IMR-90 (cell line): Measurements from ENCODE around the gene ST6GALNAC3. TPM values are rescaled to one million over a fixed set of nuclear protein-coding genes. Genes with fewer than 3 reads are reported as not detected.

Experiments
- ATAC-seq: fragments of 200-7000 bp; cut with Tn5 transposase; 2 replicates; pipeline ENCODE4 v1.9.1; 2020; ENCODE audit warnings: low read depth, mild to moderate bottlenecking, moderate library complexity
- BruUV-seq: library from RNA; stranded (reverse); fragments of 400-500 nt; replicated peaks from 2 replicates; lab custom pipeline; 2021; lab: Mats Ljungman, UMichigan
- CTCF ChIA-PET: fragments of 300-600 bp; formaldehyde crosslinking; extraction: SDS; loops from one replicate; lab custom pipeline; 2021; ENCODE audit warnings: antibody characterized with exemption; lab: Yijun Ruan, JAX
- POLR2A ChIA-PET: fragments of 300-600 bp; sonication (Branson Sonifier 250); formaldehyde crosslinking; loops from one replicate; lab custom pipeline; 2022; ENCODE audit warnings: antibody characterized with exemption; ENCODE audit not compliant: unreplicated experiment; lab: Charles Lee
- DNase-seq: peaks from one replicate; pipeline ENCODE4 v3.0.0; 2013
- H2AFZ ChIP-seq: replicated peaks from 2 replicates; pipeline ENCODE3; 2013; ENCODE audit warnings: low read length, mild to moderate bottlenecking; ENCODE audit not compliant: poor library complexity
- H2AK5ac ChIP-seq: 2 replicates; pipeline ENCODE4 v1.6.1; 2013; ENCODE audit warnings: low read depth, low read length, inconsistent platforms
- H2AK9ac ChIP-seq: replicated peaks from 2 replicates; pipeline ENCODE3; 2013; ENCODE audit warnings: mild to moderate bottlenecking, low read depth, low read length, moderate library complexity; ENCODE audit not compliant: poor library complexity
- H2BK120ac ChIP-seq: 2 replicates; pipeline ENCODE4 v1.6.1; 2013; ENCODE audit warnings: low read depth, low read length, inconsistent platforms
- H2BK15ac ChIP-seq: 3 replicates; pipeline ENCODE4 v1.6.1; 2013; ENCODE audit warnings: low read depth, low read length, inconsistent platforms
- H2BK20ac ChIP-seq: 2 replicates; pipeline ENCODE4 v1.6.1; 2013; ENCODE audit warnings: low read depth, mild to moderate bottlenecking, inconsistent platforms, low read length, moderate library complexity
- H2BK5ac ChIP-seq: 2 replicates; pipeline ENCODE4 v1.6.1; 2013; ENCODE audit warnings: mild to moderate bottlenecking, low read depth, low read length, inconsistent platforms; ENCODE audit not compliant: poor library complexity, severe bottlenecking
- H3K14ac ChIP-seq: replicated peaks from 2 replicates; pipeline ENCODE4 v1.6.1; 2013; ENCODE audit warnings: low read depth, low read length, inconsistent platforms
- H3K18ac ChIP-seq: 2 replicates; pipeline ENCODE4 v1.6.1; 2013; ENCODE audit warnings: low read depth, low read length, control low read depth
- H3K23ac ChIP-seq: 2 replicates; pipeline ENCODE4 v1.6.1; 2013; ENCODE audit warnings: low read depth, low read length, inconsistent platforms
- H3K27ac ChIP-seq: 2 replicates; pipeline ENCODE4 v1.5.1; 2013; ENCODE audit warnings: mild to moderate bottlenecking, control low read depth, low read length; ENCODE audit not compliant: insufficient read depth
- H3K27me3 ChIP-seq: 2 replicates; pipeline ENCODE4 v1.6.1; 2013; ENCODE audit warnings: low read length; ENCODE audit not compliant: control insufficient read depth, insufficient read depth
- H3K36me3 ChIP-seq: 2 replicates; pipeline ENCODE4 v1.6.1; 2013; ENCODE audit warnings: low read length, mixed read lengths; ENCODE audit not compliant: control insufficient read depth, insufficient read depth
- H3K4ac ChIP-seq: 2 replicates; pipeline ENCODE4 v1.6.1; 2013; ENCODE audit warnings: low read depth, low read length, inconsistent platforms
- H3K4me1 ChIP-seq: 2 replicates; pipeline ENCODE4 v1.6.1; 2013; ENCODE audit warnings: low read length, mixed read lengths; ENCODE audit not compliant: control insufficient read depth, insufficient read depth
- H3K4me2 ChIP-seq: 2 replicates; pipeline ENCODE4 v1.6.1; 2013; ENCODE audit warnings: low read depth, mild to moderate bottlenecking, control low read depth, low read length, moderate library complexity
- H3K4me3 ChIP-seq: 2 replicates; pipeline ENCODE4 v1.5.1; 2013; ENCODE audit warnings: low read depth, mild to moderate bottlenecking, control low read depth, low read length, moderate library complexity; ENCODE audit not compliant: insufficient read depth
- H3K56ac ChIP-seq: 2 replicates; pipeline ENCODE4 v1.6.1; 2013; ENCODE audit warnings: low read length, inconsistent platforms; ENCODE audit not compliant: insufficient read depth; ENCODE audit errors: extremely low read depth
- H3K79me1 ChIP-seq, 2 experiments: 2 replicates each; pipeline ENCODE4 v1.6.1; 2013; ENCODE audit warnings: low read length in 2 of 2, inconsistent platforms in 1 of 2, low read depth in 1 of 2
- H3K9ac ChIP-seq: 2 replicates; pipeline ENCODE4 v1.6.1; 2013; ENCODE audit warnings: low read depth, low read length, control low read depth
- H3K9me1 ChIP-seq: 2 replicates; pipeline ENCODE4 v1.6.1; 2013; ENCODE audit warnings: low read length, inconsistent platforms; ENCODE audit not compliant: insufficient read depth
- H3K9me3 ChIP-seq: 2 replicates; pipeline ENCODE4 v1.6.1; 2013; ENCODE audit warnings: low read length; ENCODE audit not compliant: control insufficient read depth, insufficient read depth
- H4K20me1 ChIP-seq: 2 replicates; pipeline ENCODE4 v1.6.1; 2013; ENCODE audit warnings: low read length, inconsistent platforms; ENCODE audit not compliant: insufficient read depth
- H4K5ac ChIP-seq: 2 replicates; pipeline ENCODE4 v1.6.1; 2013; ENCODE audit warnings: mild to moderate bottlenecking, low read depth, low read length, control low read depth
- H4K8ac ChIP-seq, 2 experiments: 2 replicates each; pipeline ENCODE4 v1.6.1; 2013; ENCODE audit warnings: low read depth in 2 of 2, low read length in 2 of 2, control low read depth in 1 of 2, inconsistent platforms in 1 of 2
- H4K91ac ChIP-seq: 2 replicates; pipeline ENCODE4 v1.6.1; 2013; ENCODE audit warnings: low read depth, low read length, inconsistent platforms; ENCODE audit not compliant: insufficient read depth
- BHLHE40 ChIP-seq: fragments of 150-350 bp; IDR thresholded peaks from 2 replicates; pipeline ENCODE4 v1.6.1; 2016; ENCODE audit warnings: mild to moderate bottlenecking, low read depth, low read length
- CHD1 ChIP-seq: IDR thresholded peaks from 2 replicates; pipeline ENCODE4 v1.6.1; 2012; ENCODE audit warnings: low read depth, low read length, improper control_type of control experiment
- FOS ChIP-seq: fragments of 150-350 bp; IDR thresholded peaks from 2 replicates; pipeline ENCODE4 v1.6.1; 2016; ENCODE audit warnings: low read depth, low read length
- MAFK ChIP-seq: IDR thresholded peaks from 2 replicates; pipeline ENCODE4 v1.6.1; 2012; ENCODE audit warnings: low read depth, low read length, improper control_type of control experiment
- MAZ ChIP-seq: IDR thresholded peaks from 2 replicates; pipeline ENCODE4 v1.6.1; 2012; ENCODE audit warnings: low read depth, mild to moderate bottlenecking, low read length, improper control_type of control experiment, moderate library complexity, borderline replicate concordance
- NFE2L2 ChIP-seq: fragments of 150-350 bp; IDR thresholded peaks from 2 replicates; pipeline ENCODE4 v1.6.1; 2016; ENCODE audit warnings: low read depth, mild to moderate bottlenecking, low read length
- POLR2A ChIP-seq: IDR thresholded peaks from 2 replicates; pipeline ENCODE4 v1.6.1; 2012; ENCODE audit warnings: mild to moderate bottlenecking, low read depth, low read length
- RFX5 ChIP-seq: IDR thresholded peaks from 2 replicates; pipeline ENCODE4 v1.8.0; 2012; ENCODE audit warnings: low read depth, mild to moderate bottlenecking, low read length, moderate library complexity
- dilution Hi-C: fragments of 300-500 bp; cut with HindIII; formaldehyde crosslinking; loops from one replicate; pipeline ENCODE4 v1.14.3; 2018; ENCODE audit warnings: low sequenced_read_pairs; ENCODE audit not compliant: unreplicated experiment
- in situ Hi-C: fragments of 300-500 bp; cut with MboI; formaldehyde crosslinking; loops from 3 replicates; pipeline ENCODE4 v1.14.3; 2019; ENCODE audit warnings: low sequenced_read_pairs, inconsistent platforms, mixed read lengths
- intact Hi-C: fragments of 100-400 bp; cut with micrococcal nuclease; formaldehyde crosslinking; loops from 2 replicates; pipeline ENCODE4 v1.10.0; 2022
- polyA plus RNA-seq, 3 experiments: library from polyadenylated mRNA; depleted of rRNA; stranded (reverse); fragments of >200 nt; gene quantifications; 2 replicates each; pipeline ENCODE4 v1.2.3, GENCODE V29; 2012; ENCODE audit warnings: low replicate concordance in 1 of 3
- total RNA-seq: library from RNA; depleted of rRNA; stranded (reverse); fragments of >200 nt; gene quantifications from 2 replicates; pipeline ENCODE4 v1.2.3, GENCODE V29; 2012
- TF ChIP-seq, protein P1 (sequence below): fragments of 150-350 bp; IDR thresholded peaks from 2 replicates; pipeline ENCODE4 v1.6.1; 2017; ENCODE audit warnings: mild to moderate bottlenecking, antibody characterized with exemption, low read length, low read depth
- TF ChIP-seq, protein P2 (sequence below): conservative IDR thresholded peaks from 2 replicates; pipeline ENCODE4 v1.5.1; 2012; ENCODE audit warnings: mild to moderate bottlenecking, low read depth, low read length, improper control_type of control experiment
- TF ChIP-seq, protein P3 (sequence below): fragments of 150-350 bp; IDR thresholded peaks from 2 replicates; pipeline ENCODE4 v1.6.1; 2016; ENCODE audit warnings: low read depth, mild to moderate bottlenecking, low read length, moderate library complexity, borderline replicate concordance

Gene ST6GALNAC3
- total and polyA plus RNA-seq, 2 of the 4 experiments (the other 2 are of a cell fraction) = 0.65 to 1.3 TPM

DNA sequence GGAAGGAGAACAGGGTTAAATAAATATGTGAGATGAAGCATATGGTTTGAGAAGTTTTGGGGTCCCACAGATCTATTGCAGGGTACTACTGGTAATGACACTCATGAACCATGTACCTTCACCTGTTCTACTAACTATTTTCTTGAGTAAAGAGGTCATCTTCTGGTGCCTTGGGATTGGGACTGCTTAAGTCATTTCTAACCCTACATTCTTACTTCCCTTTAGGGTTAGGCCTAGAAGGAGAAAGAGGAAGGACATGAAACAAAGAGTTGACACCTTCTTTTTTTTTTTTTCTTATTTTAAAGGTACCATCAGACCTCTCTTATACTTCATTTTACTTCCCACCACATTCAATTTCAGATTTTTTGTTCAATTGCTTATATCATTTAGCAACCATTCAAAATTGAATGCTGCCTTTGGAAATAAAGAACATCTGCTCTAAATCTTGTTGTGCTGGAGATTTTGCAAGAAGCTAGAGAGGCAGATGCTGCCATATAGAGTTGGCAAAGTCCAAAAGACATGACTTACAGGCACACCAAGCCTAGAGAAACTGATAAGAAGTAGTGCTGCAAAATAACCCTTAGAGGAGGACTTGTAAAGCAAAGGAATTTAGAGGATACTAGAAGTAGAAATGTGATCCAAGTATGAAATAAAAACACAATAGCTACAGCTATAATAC lies 418.3 kb downstream of the ST6GALNAC3 start:
- TF ChIP-seq, protein P1, sequence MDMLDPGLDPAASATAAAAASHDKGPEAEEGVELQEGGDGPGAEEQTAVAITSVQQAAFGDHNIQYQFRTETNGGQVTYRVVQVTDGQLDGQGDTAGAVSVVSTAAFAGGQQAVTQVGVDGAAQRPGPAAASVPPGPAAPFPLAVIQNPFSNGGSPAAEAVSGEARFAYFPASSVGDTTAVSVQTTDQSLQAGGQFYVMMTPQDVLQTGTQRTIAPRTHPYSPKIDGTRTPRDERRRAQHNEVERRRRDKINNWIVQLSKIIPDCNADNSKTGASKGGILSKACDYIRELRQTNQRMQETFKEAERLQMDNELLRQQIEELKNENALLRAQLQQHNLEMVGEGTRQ = no peak
- TF ChIP-seq CHD1 (no peak), POLR2A (no peak), NFE2L2 (no peak), RFX5 (no peak), FOS (no peak), BHLHE40 (no peak), MAZ (no peak), MAFK (no peak)
- TF ChIP-seq, protein P2, sequence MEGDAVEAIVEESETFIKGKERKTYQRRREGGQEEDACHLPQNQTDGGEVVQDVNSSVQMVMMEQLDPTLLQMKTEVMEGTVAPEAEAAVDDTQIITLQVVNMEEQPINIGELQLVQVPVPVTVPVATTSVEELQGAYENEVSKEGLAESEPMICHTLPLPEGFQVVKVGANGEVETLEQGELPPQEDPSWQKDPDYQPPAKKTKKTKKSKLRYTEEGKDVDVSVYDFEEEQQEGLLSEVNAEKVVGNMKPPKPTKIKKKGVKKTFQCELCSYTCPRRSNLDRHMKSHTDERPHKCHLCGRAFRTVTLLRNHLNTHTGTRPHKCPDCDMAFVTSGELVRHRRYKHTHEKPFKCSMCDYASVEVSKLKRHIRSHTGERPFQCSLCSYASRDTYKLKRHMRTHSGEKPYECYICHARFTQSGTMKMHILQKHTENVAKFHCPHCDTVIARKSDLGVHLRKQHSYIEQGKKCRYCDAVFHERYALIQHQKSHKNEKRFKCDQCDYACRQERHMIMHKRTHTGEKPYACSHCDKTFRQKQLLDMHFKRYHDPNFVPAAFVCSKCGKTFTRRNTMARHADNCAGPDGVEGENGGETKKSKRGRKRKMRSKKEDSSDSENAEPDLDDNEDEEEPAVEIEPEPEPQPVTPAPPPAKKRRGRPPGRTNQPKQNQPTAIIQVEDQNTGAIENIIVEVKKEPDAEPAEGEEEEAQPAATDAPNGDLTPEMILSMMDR = no peak
- TF ChIP-seq, protein P3, sequence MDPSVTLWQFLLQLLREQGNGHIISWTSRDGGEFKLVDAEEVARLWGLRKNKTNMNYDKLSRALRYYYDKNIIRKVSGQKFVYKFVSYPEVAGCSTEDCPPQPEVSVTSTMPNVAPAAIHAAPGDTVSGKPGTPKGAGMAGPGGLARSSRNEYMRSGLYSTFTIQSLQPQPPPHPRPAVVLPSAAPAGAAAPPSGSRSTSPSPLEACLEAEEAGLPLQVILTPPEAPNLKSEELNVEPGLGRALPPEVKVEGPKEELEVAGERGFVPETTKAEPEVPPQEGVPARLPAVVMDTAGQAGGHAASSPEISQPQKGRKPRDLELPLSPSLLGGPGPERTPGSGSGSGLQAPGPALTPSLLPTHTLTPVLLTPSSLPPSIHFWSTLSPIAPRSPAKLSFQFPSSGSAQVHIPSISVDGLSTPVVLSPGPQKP = no peak
- H2AK9ac ChIP-seq = no peak overlapping the region
- no peak overlapping the region for H3K4ac ChIP-seq
- no peaks in the 10 kb centered on the region for H3K36me3 ChIP-seq
- no peaks in the 10 kb centered on the region for H3K79me1 ChIP-seq
- DNase-seq = no peak
- no peaks in the 10 kb centered on the region for H3K4me1 ChIP-seq
- no peak overlapping the region for H2BK5ac ChIP-seq
- H2BK120ac ChIP-seq = no peak overlapping the region
- H2BK15ac ChIP-seq = no peak overlapping the region
- H3K4me2 ChIP-seq = no peak overlapping the region
- ATAC-seq = no peak
- intact Hi-C loops = no loop called here
- H3K9ac ChIP-seq = no peak overlapping the region
- H2AFZ ChIP-seq = no peak overlapping the region
- BruUV-seq = no TSS peak
- H4K5ac ChIP-seq = no peak overlapping the region
- no peaks in the 10 kb centered on the region for H3K9me1 ChIP-seq
- POLR2A ChIA-PET = no interaction called here
- in situ Hi-C loops = no loop called here
- no peak overlapping the region for H3K18ac ChIP-seq
- H3K27me3 ChIP-seq = no peaks in the 10 kb centered on the region
- H2AK5ac ChIP-seq = no peak overlapping the region
- no peak overlapping the region for H3K56ac ChIP-seq
- H4K20me1 ChIP-seq = no peaks in the 10 kb centered on the region
- dilution Hi-C loops = no loop called here
- H4K91ac ChIP-seq = no peak overlapping the region
- H3K23ac ChIP-seq = no peak overlapping the region
- no peaks in the 10 kb centered on the region for H3K9me3 ChIP-seq
- no peak overlapping the region for H3K27ac ChIP-seq
- no peak overlapping the region for H3K14ac ChIP-seq
- no peak overlapping the region for H3K4me3 ChIP-seq
- H2BK20ac ChIP-seq = no peak overlapping the region
- no peak overlapping the region for H4K8ac ChIP-seq
- CTCF ChIA-PET = no interaction called here
